Measurements from ENCODE around the gene STAC. TPM values are rescaled to one million over a fixed set of nuclear protein-coding genes. Genes with fewer than 3 reads are reported as not detected.
A peak's percentile ranks its signal among the peaks of the same experiment; 100 is the strongest.

STAC gene
- total RNA-seq, result not detected in 2 replicates
- long read RNA-seq, result 0 reads

- no peak for TF ChIP-seq CTCF (IDR thresholded peaks at IDR 0.05)
Measured at GRCh38 chr3:36380221-36381031, at the start of gene STAC. Gene STAC (plus strand): TSS chr3:36380504. CDS start chr3:36380644, 140 bp downstream.

GRCh38 chr3:36332139-36332538 is 48.2 kb upstream of the STAC start:
- no peaks in the 10 kb centered on the region for H3K4me1 Mint-ChIP-seq (ENCODE audit: unreplicated experiment)
- no peaks in the 10 kb centered on the region for H3K36me3 Mint-ChIP-seq (ENCODE audit: unreplicated experiment)
- peaks cover 15% of the 10 kb centered on the region for H3K9me3 Mint-ChIP-seq (ENCODE audit: unreplicated experiment)
- H3K27ac Mint-ChIP-seq (ENCODE audit: unreplicated experiment), result no peak overlapping the region
- no peak overlapping the region for H3K4me3 Mint-ChIP-seq (ENCODE audit: unreplicated experiment)
- no peaks in the 10 kb centered on the region for H3K27me3 Mint-ChIP-seq (ENCODE audit: unreplicated experiment)
- TF ChIP-seq CTCF (IDR thresholded peaks at IDR 0.05), result no peak
- no peak for DNase-seq (ENCODE audit: extremely low spot score, unreplicated experiment)

More at GRCh38 chr3:36380221-36381031, at the start of gene STAC:
- Mint-ChIP-seq H3K27me3 (ENCODE audit: unreplicated experiment) (peaks cover 54% of the 10 kb centered on the region), H3K4me3 (ENCODE audit: unreplicated experiment) (peak within 1 kb of the TSS; percentile 46), H3K9me3 (ENCODE audit: unreplicated experiment) (no peaks in the 10 kb centered on the region), H3K4me1 (ENCODE audit: unreplicated experiment) (peaks cover 5% of the 10 kb centered on the region), H3K36me3 (ENCODE audit: unreplicated experiment) (no peaks in the 10 kb centered on the region), H3K27ac (ENCODE audit: unreplicated experiment) (no peak within 1 kb of the TSS)
- no peak for DNase-seq (ENCODE audit: extremely low spot score, unreplicated experiment)

- Mint-ChIP-seq H3K27ac (ENCODE audit: unreplicated experiment) (no peak overlapping the region), H3K9me3 (ENCODE audit: unreplicated experiment) (peaks cover 18% of the 10 kb centered on the region), H3K4me1 (ENCODE audit: unreplicated experiment) (no peaks in the 10 kb centered on the region), H3K27me3 (ENCODE audit: unreplicated experiment) (no peaks in the 10 kb centered on the region), H3K36me3 (ENCODE audit: unreplicated experiment) (no peaks in the 10 kb centered on the region), H3K4me3 (ENCODE audit: unreplicated experiment) (no peak overlapping the region)
- no peak for TF ChIP-seq CTCF (IDR thresholded peaks at IDR 0.05)
- DNase-seq (ENCODE audit: extremely low spot score, unreplicated experiment), result no peak
Measured at GRCh38 chr3:36362216-36362615, 18.1 kb upstream of the STAC start.

GRCh38 chr3:36362973-36363372 is 17.3 kb upstream of the STAC start:
- Mint-ChIP-seq H3K36me3 (ENCODE audit: unreplicated experiment) (no peaks in the 10 kb centered on the region), H3K4me3 (ENCODE audit: unreplicated experiment) (no peak overlapping the region), H3K9me3 (ENCODE audit: unreplicated experiment) (peaks cover 18% of the 10 kb centered on the region), H3K4me1 (ENCODE audit: unreplicated experiment) (no peaks in the 10 kb centered on the region), H3K27ac (ENCODE audit: unreplicated experiment) (no peak overlapping the region), H3K27me3 (ENCODE audit: unreplicated experiment) (no peaks in the 10 kb centered on the region)
- DNase-seq (ENCODE audit: extremely low spot score, unreplicated experiment), result no peak
- no peak for TF ChIP-seq CTCF (IDR thresholded peaks at IDR 0.05)

GRCh38 chr3:36364260-36364659 is 16.0 kb upstream of the STAC start:
- no peak overlapping the region for H3K27ac Mint-ChIP-seq (ENCODE audit: unreplicated experiment)
- peaks cover 16% of the 10 kb centered on the region for H3K9me3 Mint-ChIP-seq (ENCODE audit: unreplicated experiment)
- H3K27me3 Mint-ChIP-seq (ENCODE audit: unreplicated experiment), result no peaks in the 10 kb centered on the region
- no peaks in the 10 kb centered on the region for H3K4me1 Mint-ChIP-seq (ENCODE audit: unreplicated experiment)
- no peak overlapping the region for H3K4me3 Mint-ChIP-seq (ENCODE audit: unreplicated experiment)
- no peaks in the 10 kb centered on the region for H3K36me3 Mint-ChIP-seq (ENCODE audit: unreplicated experiment)
- no peak for TF ChIP-seq CTCF (IDR thresholded peaks at IDR 0.05)
- DNase-seq (ENCODE audit: extremely low spot score, unreplicated experiment), result no peak

Measured in osteocyte (in vitro differentiated cells).